ENCODE results near the gene RPL3.
"Not testable (repeated sequence)": the region's sequence is repeated elsewhere in the genome, so short reads cannot be mapped to it uniquely, and the experiment has no call there.

The RPL3 gene

DNA sequence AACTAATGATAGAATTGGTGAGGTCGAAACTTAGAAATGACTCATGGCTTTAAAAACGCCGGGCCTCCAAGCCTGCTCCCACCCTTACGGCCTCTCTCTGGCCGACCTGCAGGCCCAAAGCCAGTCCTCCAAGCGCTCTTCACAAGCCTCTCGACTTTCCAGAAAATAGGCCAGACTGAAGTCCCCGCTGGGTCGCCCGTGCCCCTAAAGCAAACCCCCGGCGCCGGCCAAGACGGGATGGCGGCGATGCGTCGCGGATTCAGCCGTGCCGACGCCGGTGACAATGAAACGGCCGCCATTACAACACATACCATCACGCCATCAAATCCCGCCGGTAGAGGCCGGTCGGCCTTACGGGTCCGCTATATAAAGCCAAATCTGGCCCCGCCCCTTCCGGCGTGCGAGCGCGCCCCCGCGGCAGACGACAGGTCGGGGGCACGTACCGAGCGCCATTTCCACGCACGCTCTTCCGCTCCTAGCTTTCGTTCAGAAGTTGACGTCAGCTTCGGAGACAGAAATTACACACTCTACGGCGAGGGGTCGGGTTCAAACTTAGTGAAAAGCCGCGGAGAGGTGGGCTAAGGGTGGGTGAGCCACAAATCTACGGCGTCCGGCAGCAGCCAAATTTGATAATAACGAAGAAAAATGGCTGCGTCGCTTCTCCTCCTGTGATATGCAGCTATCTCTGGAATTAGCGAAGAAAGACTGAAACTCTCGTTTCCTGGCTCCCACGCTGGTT, at the start of gene RPL3:
TSS of gene RPL3 (minus strand) at position 340 of the 739 bp plus-strand sequence. CDS start at position 314, 26 bp downstream.
- peak; percentile 94 for DNase-seq

DNA sequence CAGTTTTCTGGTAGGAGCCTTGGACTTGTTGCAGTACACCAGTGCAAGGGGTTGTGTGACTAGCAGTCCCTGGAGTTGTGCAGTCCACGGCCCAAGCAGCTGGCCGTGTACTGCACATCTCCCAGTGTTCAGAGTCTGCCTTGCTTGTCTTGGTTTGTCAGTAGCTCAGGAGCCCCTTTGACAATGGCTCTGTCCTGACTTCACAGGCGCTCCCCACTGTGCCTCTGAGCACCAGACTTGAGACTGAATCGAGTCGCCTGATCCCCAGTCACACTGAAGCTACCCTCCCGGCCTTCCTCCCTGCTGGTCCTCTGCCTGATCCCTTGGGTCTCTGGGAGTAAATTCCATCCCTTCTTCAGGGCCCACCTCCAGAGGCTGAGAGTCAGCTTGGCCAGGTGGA, 49.8 kb upstream of the RPL3 start:
- no peak for DNase-seq

DNA sequence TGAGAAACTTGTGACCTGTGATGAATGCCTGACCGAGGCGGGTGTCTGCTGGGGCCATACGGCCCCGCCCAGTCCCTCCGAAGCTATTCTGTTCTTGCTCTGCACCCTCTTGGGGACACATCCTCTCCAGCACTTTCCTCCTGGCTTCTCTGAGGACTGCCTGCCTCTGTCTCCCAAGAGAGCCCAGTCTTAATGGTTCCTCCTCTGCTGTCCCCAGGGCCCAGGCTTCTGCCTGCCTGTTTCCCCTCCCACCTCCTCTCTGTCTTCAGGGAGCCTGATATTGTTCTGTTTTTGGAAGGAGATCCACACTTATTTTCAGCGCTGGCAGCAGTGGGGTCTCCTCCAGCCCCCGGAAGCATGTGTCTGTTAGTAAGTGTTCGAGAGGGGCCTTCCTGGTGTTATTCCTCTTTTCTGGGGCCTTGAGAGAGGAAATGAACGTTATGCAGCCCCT, 49.1 kb upstream of the RPL3 start:
- DNase-seq, result no peak

DNA sequence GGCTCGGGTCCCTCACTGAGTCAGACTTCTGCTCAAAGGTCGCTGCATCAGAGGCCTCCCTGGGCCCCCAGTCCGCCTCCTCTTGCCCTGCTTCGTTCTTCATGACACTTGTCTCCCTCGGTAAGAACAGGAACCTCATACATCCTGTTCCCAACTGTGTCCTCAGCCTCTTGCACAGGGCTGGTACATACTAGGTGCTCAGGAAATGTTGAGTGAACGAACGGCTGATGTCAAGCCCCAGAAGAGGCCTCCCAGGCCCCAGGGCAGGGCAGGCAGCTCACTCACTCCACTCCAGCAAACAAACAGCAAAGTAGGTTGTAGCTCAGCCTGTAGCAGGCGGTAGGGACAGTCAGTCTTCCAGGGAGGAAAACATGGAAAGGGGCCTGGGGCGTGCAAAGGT, 47.6 kb upstream of the RPL3 start:
- no peak for DNase-seq

DNA sequence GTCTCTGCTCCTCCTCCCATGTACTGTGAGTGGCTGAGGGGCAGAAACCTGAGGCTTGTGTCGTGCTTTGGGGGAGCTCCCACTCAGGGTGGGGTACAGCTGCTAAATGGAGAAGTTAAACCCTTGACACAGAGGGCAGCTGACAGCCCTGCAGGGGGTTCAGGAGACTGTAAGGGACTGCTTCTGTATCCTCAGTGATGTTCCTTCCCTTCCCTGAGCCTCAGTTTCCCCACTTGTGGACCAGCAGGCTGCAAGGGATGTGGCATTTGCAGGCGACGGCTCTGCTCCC, 46.0 kb upstream of the RPL3 start:
- no peak for DNase-seq

DNA sequence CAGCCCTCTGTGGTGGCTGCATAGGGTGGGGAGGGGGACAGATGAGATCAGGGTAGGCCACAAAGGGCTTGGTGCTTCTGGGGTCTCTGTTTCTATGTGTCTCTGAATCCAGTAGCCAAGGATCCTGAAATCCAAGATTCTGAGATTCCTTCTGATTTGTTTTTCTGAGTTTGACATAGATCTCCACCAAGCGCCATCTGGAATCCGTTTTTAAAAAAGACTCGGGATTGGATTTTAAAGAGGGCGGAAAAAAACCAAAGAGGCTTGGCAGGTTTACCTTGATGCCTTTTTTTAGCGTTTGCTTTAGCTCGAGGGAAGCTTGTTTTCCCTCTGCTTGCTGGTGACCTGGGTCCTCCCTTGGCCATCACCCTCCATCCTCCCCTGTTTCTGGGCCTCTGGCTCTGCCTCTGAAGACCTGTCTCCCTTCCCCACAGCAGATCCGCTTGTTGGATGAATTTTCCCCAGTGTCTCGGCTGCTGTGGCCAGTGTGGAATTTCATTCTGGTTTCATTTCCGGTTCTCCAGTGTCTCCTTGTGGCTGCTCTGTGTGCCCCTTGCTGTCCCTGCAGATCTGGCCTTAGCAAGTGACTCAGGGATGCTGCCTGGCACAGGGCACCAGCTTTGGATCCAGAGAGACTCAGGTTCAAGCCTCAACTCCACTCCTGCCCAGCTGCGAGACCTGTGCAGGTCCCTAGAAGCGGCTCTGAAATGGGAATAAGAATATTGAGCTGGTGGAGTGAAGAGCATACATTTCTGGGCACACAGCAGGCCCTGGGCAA, 45.5 kb upstream of the RPL3 start:
- DNase-seq, result no peak

DNA sequence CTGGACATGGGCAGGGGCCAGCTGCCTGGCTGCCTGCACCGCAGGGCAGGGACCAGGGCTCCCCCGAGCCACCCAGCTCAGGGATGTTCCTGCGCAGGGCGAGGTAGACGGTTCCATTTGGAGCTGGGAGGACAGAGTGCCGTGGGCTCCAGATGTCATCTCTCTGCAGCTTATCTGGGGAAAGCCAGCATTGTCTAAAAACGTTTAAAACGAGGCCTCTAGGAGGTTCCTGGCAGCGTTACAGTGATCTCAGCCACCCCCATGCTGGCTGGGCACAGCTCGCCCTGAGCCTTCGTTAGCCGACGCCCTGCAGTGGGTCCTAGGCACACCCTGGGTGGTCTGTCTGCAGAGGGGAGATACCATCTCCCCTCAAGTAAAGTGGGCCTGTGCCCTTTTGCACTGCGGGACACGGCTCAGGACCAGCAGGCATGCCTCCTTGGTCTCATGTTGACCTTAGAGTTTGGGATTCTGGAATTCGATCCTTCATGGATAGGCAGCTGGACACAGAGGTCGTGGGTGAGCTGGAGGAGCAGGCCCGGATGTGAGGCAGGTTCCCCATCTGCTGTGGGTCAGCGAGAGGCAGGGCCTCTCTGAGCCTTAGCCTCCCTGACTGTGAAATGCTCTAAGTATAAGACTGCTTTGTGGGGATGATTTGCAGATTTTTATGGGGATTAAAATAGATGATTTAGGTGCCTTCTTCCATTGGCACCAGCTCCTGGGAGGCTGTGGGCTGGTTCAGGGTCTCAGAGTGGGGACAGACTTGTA, 44.5 kb upstream of the RPL3 start:
- DNase-seq, result no peak

DNA sequence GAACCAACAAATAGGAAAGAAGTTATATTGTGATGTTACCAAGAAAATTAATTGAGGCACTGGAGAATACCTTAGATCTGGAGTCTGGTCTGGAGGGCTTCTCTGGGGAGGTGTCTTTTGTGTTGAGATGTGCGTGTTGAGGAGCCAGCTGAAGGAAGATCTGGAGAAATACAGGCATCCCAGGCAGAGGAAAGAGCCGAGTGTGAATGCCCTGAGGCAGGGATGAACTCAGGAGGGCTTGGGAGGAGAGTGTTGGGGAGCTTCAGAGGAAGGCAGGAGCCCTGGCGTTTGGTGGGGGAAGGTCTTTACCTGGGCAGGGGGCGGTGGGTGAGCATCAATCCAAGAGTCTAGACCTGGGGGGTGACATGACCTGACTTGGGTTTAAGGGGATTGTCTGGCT, 43.5 kb upstream of the RPL3 start:
- DNase-seq, result no peak

DNA sequence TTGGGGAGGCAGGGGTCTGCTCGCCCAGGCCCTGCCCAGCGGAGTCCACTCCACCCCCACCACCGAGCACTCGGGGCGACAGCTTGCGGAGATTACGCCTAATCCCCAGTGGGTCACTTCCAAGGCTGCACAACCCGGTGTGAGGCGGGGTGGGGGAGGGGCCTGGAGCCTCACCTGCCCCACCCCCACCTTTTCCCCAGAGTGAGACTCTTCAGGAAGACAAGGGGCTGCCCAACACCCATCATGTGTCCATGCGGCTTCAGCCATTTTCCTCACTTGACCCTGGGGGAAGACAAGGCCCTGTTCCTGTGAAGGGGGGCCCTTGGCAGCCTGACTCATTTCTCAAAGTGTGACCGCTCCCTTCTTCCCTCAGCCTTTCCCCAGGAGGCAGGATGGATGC, 42.8 kb upstream of the RPL3 start:
- no peak for DNase-seq

DNA sequence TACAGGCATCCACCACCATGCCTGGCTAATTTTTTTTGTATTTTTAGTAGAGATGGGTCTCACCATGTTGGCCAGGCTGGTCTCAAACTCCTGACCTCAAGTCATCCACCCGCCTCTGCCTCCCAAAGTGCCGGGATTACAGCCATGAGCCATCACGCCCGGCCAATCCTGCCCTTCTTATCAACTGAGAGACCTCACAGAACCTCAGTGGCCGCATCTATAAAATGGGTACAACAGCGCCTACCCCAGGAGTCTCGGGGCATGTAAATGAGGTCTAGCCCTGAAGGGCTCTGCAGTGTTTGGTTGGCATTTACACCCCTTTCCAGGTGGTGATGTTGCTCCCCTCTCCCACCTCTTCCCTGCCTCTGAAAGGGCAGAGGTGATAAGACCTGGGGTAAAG, 42.1 kb upstream of the RPL3 start:
- DNase-seq, result no peak

DNA sequence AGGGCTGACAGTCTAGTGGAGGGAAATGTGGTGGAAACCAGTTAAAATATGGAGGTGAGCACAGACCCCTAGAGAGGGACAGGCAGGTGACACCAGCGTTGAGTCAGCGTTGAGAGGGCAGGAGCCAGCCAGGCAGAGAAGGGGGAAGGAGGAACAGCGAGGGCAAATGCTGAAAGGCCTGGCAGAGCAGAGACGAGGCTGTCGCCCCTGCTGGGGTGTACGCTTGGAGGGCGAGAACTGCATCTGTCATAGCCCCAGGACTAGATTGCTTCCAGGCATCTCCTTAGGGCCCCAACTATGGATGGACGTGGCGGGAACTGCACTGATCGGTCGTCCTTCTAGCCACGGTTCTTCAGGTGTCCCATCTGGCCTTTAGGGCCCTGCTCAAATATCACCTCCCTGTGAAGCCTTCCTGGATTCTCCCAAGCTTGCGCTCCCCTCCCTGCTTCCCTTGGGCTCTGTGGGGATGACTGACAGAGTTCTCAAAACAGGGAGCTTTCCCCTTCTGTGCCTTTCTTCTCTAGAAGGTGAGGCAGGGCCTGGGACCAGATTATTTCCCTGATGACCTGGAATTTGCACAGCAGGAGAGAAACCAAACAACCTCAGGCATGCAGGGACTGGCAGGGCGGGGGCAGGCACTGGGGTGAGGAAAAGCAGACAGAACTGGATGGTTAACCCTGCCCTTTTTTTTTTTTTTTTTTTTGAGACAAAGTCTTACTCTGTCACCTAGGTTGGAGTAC, 41.4 kb upstream of the RPL3 start:
- no peak for DNase-seq

DNA sequence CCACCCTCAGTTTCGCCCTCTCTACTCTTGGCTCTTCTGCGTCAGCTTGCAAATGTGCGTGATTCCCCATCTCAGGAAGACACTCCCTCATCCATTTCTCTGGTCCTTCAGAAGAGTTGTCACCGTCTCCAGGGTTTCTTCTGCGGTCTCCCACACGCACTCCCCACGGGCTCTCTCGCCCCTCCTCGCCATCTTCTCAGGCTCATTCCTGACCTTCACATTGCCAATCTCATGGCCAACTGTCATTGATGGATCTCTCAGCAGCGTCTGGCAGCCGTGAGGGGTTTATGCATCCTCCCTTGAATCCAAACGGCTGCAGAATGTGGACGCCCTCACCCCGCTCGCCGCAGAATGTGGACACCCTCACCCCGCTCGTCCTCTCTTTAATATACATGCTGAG, 40.8 kb upstream of the RPL3 start:
- DNase-seq, result no peak

DNA sequence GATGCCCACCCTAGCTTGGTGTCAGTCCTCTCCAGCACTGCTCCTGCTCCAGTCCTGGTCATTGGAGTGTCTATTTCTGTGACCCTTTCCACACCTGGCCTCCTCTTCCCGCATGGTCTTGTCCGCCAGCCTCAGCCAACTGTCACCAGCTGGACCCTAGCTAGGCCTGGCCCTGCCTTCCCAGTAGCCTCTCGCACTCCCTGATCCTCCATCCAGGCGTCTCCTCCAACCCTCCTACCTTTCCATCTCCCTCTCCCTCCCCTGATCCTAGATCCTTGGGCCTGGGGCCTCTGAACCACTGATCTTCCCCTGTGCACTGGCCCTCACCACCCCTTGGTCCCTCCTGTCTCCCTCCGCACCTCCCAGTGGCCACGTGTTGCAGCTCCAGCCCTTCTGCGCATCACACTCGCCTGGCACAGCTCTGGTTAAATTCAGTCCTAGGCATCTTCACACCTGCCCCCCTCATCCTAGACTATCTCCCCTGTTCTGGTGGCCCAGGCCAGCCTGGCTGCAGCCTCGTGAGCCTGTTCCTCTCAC, 40.3 kb upstream of the RPL3 start:
- DNase-seq, result no peak

DNA sequence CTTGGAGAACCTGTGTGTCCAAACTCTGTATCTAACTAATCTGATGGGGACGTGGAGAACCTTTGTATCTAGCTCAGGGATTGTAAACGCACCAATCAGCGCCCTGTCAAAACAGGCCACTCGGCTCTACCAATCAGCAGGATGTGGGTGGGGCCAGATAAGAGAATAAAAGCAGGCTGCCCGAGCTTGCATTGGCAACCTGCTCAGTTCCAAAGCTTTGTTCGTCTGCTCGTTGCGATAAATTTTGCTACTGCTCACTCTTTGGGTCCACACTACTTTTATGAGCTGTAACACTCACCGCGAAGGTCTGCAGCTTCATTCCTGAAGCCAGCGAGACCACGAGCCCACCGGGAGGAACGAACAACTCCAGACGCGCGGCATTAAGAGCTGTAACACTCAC, 38.8 kb upstream of the RPL3 start:
- not testable (repeated sequence) for DNase-seq

DNA sequence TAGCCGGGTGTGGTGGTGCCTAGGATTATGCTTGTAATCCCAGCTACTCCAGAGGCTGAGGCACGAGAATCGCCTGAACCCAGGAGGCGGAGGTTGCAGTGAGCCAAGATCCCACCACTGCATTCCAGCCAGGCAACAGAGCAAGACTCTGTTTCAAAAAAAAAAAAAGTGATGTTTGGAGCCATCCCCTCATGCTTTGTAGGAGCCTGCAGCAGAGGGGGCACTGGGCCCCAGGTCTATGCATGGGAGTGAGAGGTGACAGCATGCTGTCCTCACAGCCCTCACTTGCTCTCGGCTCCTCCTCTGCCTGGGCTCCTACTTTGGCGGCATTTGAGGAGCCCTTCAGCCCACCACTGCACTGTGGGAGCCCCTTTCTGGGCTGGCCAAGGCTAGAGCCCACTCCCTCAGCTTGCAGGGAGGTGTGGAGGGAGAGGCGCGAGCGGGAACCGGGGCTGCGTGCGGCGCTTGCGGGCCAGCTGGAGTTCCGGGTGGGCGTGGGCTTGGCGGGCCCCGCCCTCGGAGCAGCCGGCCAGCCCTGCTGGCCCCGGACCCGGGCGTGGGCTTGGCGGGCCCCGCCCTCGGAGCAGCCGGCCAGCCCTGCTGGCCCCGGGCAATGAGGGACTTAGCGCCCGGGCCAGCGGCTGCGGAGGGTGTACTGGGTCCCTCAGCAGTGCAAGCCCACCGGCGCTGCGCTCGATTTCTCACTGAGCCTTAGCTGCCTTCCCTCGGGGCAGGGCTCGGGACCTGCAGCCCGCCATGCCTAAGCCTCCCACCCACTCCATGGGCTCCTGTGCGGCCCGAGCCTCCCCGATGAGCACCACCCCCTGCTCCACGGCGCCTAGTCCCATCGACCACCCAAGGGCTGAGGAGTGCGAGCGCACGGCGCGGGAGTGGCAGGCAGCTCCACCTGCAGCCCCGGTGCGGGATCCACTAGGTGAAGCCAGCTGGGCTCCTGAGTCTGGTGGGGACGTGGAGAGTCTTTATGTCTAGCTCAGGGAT, 38.0 kb upstream of the RPL3 start:
- not testable (repeated sequence) for DNase-seq

DNA sequence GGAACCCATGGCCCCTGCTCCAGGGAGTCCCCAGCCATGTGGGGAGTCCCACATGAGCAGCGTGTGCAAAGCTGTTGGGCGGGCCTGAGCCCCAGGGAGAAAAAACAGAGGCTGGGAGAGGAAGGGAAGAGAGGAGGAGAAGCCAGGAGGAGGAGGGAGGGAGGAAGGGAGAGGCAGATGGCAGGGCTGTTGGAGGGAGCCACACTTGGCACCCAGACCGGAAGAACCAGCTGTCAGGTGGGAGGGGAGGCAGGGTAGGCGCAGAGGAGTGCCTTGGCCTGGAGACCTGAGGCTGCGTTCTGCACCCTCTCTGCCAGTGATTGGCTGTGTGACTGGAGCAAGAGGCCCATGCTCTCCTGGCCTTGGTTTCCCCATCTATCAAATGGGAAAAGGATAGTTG, 37.0 kb upstream of the RPL3 start:
- no peak for DNase-seq

DNA sequence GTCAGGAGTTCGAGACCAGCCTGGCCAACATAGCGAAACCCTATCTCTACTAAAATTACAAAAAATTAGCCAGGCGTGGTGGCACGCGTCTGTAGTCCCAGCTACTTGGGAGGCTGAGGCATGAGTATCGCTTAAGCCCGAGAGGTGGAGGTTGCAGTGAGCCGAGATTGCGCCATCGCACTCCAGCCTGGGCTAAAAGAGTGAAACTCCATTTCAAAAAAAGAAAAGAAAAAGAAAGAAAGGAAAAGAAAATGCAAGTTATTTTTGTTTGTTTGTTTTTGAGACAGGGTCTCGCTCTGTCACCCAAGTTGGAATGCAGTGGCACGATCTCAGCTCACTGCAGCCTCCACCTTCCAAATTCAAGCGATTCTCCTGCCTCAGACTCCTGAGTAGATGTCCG, 36.4 kb upstream of the RPL3 start:
- DNase-seq, result not testable (repeated sequence)

DNA sequence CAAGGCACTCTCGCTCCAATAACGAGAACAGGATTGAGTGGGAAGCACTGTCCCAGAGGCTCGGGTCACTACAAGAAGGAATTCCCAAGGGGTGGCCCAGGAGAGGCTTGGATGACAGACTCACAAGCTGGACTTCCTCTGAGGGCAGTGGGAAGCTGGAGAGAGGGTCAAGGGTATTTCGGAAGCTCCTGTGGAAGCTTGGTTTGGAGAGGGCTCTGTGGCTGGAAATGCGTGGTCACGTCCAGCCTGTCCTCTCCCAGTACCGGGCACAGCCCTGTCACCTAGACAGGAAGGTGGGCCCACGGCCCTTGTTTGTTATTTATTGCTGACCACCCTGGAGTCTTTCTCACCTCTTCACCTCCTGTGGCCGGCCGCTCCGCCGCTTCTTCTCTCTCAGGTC, 35.7 kb upstream of the RPL3 start:
- DNase-seq, result no peak

DNA sequence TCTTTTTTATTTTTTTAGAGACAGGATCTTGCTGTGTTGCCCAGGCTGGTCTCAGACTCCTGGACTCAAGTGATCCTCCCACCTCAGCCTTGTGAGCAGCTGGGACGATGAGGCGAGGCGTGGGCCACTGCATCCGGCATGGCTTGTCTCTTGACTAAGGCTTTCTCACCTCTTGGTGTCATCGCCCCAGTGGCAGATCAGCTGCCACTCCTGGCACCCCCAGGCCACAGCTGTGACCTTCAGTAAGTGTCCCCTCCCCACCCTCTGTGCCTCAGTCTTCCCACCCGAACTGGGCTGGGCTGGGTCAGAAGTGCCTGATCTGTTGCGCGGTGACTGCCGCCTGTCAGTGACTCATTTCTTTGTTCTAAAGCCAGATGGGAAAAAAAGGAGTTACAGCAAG, 33.9 kb upstream of the RPL3 start:
- no peak for DNase-seq

DNA sequence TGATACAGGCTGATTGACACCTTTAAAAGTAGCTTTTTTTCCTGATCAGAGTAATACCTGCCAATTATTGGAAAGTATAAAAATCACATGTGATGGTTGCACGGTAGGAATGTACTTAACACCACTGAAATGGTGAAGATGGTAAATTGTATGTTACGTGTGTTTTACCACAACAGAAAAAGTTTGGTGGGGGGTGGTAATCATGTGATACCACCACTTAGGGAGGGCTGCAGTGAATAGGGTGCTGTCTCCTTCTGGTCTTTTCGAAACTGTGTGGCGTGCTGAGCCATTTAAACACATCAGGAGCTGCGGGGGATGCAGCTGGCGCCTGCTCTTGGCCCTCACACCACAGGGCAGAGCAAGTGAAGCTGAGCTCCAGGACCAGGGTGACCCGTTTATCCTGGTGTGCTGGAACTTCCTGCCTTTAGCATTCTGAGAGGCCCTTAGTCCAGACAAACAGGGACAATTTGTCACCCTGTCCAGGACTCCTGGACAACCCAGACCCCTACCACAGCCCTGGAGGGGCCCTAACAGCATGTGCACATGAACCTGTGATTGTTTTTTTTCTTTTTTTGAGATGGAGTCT, 33.0 kb upstream of the RPL3 start:
- no peak for DNase-seq

DNA sequence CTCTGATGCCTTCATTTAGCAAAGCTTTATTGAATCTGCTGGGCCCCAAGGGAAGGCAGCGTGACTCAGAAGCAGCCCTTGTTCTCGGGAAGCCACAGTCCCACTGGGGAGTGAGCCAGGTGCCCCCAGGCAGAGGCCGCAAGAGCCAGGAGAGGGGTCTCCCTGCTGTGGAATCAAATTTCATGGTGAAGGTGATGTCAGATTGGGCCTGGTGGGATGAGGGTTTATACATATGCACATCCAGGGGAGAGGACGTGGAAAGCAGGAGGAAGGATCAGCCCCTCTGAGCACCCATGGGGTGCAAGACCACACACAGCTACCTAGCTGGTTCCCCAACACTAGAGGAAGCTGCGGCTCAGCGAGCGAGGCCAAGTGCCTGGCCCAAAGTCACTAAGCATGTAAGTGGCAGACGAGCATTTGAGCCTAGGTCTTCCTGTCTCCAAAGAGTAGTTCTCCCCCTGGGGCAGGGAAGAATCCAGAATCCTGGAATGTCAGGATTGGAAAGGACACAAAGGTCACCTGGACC, 32.3 kb upstream of the RPL3 start:
- DNase-seq, result no peak

Data from NCI-H345 (cell line).